NT2/D1 (cell line): ENCODE data around the gene HELT.

Source experiments
- YY1 ChIP-seq: IDR thresholded peaks from 2 replicates; pipeline ENCODE4 v1.6.1; 2011; ENCODE audit not compliant: insufficient read length, insufficient read depth
- ZNF274 ChIP-seq: IDR thresholded peaks from 2 replicates; pipeline ENCODE4 v1.6.1; 2011; ENCODE audit warnings: mild to moderate bottlenecking, low read depth, low read length

- TF ChIP-seq ZNF274 (no peak), YY1 (no peak)
These were observed 2.1 kb downstream of the HELT start for GRCh38 chr4:185020293-185020808.
